HG03342 (cell line): ENCODE results near the gene LAMB2.

Experiments used
- ATAC-seq: cut with Tn5 transposase; IDR thresholded peaks from one replicate; pipeline ENCODE4 v1.9.1; 2021; ENCODE audit warnings: mild to moderate bottlenecking, moderate library complexity; ENCODE audit not compliant: unreplicated experiment

LAMB2 gene

DNA sequence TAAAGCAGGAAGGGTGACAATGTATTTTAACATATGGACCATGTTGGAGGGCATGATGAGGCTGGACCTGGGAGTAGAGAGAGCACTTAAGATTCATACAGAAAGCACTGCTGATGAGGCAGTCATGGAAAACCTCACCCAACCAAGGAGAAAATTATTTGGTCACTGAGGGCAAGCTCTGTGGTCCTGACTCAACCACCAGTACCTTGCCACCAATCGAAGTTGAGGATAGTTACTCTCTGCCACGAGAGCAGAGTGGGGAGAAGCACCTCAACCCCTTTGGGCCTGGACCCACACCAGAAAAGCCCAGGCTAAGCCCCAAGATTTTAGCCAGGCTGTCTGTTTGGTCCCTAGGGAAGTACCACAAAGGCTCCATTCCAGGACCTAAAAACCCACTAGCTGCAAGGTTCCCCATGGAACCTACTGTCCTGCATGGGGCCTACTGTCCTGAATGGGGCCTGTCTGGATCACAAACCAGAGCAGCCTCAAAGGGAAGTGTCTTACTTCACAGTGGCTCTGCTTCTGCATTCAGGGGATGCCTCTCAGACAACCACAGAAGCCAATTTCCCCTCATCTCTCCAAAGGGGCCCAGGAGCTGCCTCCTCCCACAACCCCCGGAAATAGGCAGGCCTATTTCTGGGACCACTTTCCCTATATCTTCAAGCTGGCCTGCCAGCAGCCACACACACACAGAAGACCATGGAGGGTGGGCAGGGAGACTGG, 29.1 kb upstream of the LAMB2 start:
- no peak for ATAC-seq

- no peak for ATAC-seq
Observed at GRCh38 chr3:49161197-49161596, 28.3 kb upstream of the LAMB2 start.

DNA sequence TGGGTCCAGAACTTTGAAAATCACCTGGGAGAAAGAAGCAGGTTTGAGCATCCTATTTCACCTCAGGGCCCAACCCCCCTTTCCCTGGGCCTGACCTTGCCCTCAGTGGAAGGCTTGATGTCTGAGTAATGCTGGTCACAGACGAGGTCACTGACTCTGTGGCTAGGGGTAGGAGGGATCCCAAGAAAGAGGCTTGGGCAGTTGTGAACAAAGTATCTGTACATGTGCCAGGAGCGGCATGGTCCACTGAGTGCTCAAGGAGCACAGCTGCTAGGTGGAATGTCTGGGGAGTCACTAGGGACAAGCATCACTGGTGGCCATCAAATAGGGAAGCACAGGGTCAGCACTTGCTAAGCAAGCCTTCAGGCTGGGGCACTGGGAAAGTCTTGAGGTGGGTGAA, 25.9 kb upstream of the LAMB2 start:
- ATAC-seq: no peak

GRCh38 chr3:49158103-49158709, 25.4 kb upstream of the LAMB2 start:
- no peak for ATAC-seq

GRCh38 chr3:49157289-49157688, 24.4 kb upstream of the LAMB2 start:
- no peak for ATAC-seq

DNA sequence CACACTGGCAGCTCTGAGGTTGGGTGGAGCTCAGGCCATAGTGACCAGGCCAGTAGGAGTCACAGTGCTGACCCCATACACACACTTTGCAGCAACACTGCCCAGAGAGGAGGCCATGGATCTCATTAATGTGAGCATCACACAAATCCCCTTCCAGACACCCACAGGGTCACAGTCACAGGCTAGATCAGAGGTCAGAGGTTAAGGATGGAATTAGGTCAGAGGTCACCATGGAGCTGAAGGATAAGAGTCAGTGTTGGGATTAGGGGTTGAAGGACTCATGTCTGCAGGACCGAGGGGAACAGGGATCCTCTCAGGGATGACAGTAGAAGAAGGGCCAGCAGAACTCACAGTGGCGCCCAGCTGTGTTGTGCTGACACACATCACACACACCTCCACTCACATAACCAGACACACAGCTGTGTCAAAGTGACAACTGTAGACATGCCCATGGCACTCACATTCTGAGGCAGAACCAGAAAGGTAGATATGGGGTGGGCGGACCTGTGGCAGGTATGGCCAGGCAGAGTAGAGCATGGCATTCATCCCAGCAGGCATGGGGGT, 20.6 kb upstream of the LAMB2 start:
- no peak for ATAC-seq

DNA sequence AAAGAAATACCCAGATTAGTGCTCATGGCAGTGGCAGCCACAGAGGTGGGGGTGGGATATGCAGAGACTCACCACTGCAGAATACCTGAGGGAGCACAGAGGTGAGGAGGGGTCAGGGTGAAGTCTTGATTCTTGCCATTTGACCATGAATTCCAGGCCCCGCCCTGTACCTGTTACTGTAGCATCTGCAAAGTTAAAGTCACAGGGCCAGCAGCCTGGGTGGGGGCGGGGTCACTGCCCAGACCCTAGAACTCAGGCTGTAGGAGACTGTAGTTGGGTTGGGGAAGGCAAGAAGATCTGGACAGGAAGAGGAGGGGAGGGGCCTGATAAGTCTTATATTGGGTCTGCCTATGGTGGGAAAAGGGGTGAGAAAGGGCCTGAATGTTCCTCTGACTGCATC, 18.8 kb upstream of the LAMB2 start:
- ATAC-seq: no peak

GRCh38 chr3:49148159-49148558, 15.3 kb upstream of the LAMB2 start:
- no peak for ATAC-seq

- ATAC-seq: no peak
Observed at GRCh38 chr3:49140080-49140479, 7.2 kb upstream of the LAMB2 start.

DNA sequence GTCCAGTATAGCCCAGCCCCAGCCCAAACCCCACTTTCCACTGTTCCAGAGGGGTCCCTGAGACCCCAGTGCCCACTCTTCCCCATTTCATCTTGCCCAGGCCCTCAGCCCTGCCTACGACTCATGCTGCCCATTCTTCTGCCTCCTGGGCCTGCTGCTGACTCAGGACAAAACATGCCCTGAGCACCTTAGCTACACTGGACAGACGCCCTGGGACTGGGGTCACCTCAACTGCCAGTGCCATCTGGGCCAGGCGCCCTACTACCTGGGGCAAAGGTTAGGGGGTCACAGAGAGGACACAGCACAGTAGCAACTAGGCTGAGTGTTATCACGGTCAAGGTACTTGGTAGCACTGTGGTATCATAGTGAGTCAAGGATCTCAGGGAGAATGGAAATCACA, 2.6 kb upstream of the LAMB2 start:
- no peak for ATAC-seq

GRCh38 chr3:49134471-49135265, 1.8 kb upstream of the LAMB2 start:
- no peak for ATAC-seq

DNA sequence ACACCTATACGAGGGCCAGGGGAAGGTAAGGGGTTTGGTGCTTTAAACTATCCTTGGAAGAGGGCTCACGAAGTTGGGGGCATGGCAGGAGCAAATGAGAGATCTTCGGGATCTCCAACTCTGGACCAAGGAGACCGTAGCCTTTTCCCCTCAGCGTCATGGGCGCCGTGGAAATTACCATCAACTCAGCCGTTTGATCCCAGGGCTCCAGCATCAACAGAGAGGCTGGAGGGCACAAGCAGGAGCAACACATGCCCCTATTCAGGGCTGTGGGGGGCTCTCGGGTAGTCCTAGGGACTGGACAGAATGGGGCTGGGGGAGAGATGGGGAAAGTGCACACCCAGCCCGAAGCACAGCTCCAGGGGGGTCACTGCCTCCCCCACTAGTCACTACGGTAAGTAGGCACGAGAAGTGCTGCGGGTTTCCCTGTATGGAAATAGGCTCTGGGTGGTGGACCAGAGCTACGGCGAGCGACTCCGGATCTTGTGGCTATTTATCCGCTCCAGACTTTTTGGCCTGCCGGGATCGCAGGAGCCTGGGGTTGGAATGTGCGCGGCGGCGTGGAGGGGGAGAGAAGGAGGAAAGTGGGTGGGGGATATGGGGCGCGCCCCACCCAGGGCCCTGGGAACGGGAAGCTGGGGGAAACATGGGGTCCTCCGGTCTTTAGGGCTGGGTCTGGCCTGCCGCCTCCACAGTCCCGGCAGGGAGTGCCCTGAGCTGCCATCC, 539 bp upstream of the LAMB2 start:
- no peak for ATAC-seq

DNA sequence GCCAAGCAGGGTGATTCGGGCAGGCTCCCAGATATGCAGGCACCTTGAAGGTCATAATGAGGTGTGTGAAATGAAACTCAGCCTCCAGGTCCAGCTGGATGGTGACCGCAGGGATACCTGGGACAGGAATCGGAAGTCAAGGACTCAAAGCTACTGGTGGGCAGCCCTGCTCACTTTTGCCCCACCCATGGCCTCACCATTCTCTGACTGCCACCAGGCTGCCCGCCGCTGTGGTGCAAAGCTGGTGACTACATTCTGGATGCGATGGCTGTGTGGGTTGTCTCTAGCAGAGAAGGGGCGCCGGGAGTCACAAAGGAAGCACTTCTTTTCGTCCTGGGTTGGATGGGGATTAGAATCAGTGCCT, 795 bp downstream of the LAMB2 start:
- ATAC-seq: no peak

GRCh38 chr3:49131576-49131975, 1.3 kb downstream of the LAMB2 start:
- no peak for ATAC-seq

DNA sequence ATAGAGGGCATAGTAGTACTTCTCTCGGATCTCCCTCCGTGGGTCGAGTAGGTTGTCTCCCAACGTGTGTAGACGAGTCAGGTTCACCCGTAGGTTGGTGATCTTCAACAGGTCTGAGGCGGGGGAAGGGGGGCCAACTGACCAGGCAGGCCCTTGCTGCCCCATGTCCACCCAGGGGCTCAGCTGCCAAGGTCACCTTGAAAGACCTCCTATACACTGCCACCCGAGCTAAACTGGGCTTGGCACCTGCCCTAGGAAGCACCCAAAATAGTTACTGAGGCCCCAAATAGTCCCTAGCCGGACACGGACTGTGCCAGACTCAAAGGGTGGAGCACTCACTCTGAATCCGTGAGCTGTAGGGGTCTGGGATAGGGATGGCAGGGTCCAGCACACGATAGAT, 1.8 kb downstream of the LAMB2 start:
- ATAC-seq: no peak

- no peak for ATAC-seq
Observed at GRCh38 chr3:49124991-49125670, 7.7 kb downstream of the LAMB2 start.

DNA sequence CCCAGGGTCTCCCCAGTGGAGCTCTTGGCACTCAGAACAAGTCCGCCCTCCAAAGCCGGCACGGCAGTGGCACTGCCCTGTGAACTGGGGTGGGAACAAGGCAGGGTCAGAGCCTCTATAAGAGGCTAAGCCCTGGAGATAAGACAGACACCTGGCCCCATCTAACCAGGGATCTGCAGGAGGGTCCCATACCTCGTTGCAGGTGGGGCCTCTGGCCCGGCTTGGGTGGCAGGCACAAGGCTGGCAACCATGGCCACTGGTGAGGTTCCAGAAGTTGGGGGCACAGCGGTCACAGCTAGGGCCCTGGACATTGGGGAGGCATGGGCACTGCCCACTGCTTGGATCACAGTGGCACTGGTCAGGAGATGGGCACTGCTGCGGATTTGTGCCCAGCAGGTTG, 8.6 kb downstream of the LAMB2 start:
- ATAC-seq: no peak

DNA sequence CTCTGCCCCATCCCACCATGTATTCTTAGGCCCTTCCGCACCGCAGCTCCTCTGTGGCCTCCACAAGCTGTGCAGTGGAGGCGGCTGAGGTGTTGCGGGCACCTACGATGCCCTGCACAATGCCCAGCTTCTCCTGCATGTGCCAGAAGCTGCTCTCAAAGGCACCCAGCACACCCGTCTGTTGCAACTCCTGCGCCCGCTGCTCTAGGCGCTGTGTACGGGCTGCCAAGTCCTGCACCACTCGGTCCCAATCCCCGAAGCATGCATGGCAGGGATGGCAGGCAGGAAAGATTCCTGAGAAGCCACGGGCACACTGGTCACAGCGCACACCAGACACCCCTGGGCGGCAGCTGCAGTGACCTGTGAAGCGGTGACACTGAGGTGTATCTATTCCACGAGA, 9.2 kb downstream of the LAMB2 start:
- ATAC-seq: no peak

DNA sequence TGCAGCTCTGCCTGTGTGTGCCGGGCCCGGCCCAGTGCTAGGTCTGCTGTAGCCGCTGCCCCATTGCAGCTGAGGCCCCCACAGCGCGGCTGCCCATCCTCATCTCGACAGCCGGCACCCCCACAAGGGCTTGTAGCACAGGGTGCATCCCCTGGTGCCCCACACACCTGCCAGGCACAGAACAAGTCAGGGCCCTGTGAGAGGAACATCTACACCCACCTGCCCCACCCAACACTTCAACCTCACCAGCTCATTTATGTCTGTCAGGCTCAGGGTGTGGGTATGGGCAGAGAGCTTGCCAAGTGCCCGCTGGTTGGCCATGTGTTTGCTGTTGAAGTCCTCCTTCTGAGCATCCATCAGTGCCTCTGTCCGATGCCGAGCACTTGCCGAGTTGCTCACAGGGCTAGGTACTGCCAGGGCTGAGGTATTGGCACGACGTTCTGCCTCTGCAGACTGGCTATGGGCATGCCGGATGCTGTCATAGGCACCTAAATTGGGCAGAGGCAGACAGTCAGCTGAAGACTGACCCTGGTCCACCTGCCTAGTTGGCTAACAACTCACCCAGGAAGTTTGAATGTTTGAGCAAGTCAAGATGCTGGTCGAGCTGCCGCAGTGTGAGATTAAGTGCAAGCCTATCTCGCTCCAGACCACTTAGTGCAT, 9.8 kb downstream of the LAMB2 start:
- no peak for ATAC-seq

- ATAC-seq: no peak
Observed at GRCh38 chr3:49122451-49122850, 10.4 kb downstream of the LAMB2 start.
